DND-41 (cell line): ENCODE results near the gene NAPA.

ENCODE experiments used
- ATAC-seq: fragments of 200-7000 bp; cut with Tn5 transposase; 3 replicates; pipeline ENCODE4 v1.9.1; 2021; ENCODE audit warnings: low read depth; ENCODE audit not compliant: insufficient read depth
- DNase-seq: peaks from one replicate; pipeline ENCODE4 v3.0.0-alpha.2; 2020
- H2AFZ ChIP-seq: 2 replicates; pipeline ENCODE4 v1.6.0; 2012; ENCODE audit warnings: low read depth, low read length
- H3K27ac ChIP-seq: 2 replicates; pipeline ENCODE4 v1.5.1; 2012; ENCODE audit warnings: low read length, inconsistent platforms
- H3K27me3 ChIP-seq: fragments of 200-600 bp; sonication (generic); 2 replicates; pipeline ENCODE4 v1.6.0; 2012; ENCODE audit warnings: low read length, mild to moderate bottlenecking, inconsistent platforms; ENCODE audit not compliant: insufficient read depth, poor library complexity
- H3K36me3 ChIP-seq: 2 replicates; pipeline ENCODE4 v1.5.1; 2012; ENCODE audit warnings: low read length, inconsistent platforms; ENCODE audit not compliant: insufficient read depth
- H3K4me1 ChIP-seq: 2 replicates; pipeline ENCODE4 v1.5.1; 2012; ENCODE audit warnings: mild to moderate bottlenecking, low read length; ENCODE audit not compliant: insufficient read depth
- H3K4me2 ChIP-seq: 2 replicates; pipeline ENCODE4 v1.6.0; 2012; ENCODE audit warnings: mild to moderate bottlenecking, moderate library complexity, low read length, inconsistent platforms; ENCODE audit not compliant: insufficient read depth
- H3K4me3 ChIP-seq, 2 experiments: fragments of 200-600 bp in 1 of 2; shearing (Covaris generic) in 1 of 2; 2 replicates each; pipeline ENCODE4 v1.5.1; 2012 to 2016; ENCODE audit warnings: inconsistent platforms in 2 of 2, low read length in 2 of 2, mild to moderate bottlenecking in 2 of 2, low read depth in 1 of 2, moderate library complexity in 1 of 2
- H3K79me2 ChIP-seq: 2 replicates; pipeline ENCODE4 v1.6.0; 2012; ENCODE audit warnings: low read length, inconsistent platforms; ENCODE audit not compliant: insufficient read depth
- H3K9ac ChIP-seq: 2 replicates; pipeline ENCODE4 v1.6.0; 2012; ENCODE audit warnings: low read depth, mild to moderate bottlenecking, inconsistent platforms, low read length, moderate library complexity
- H3K9me3 ChIP-seq: 2 replicates; pipeline ENCODE4 v1.5.1; 2012; ENCODE audit warnings: low read length, moderate library complexity, mild to moderate bottlenecking, inconsistent platforms; ENCODE audit not compliant: insufficient read depth, severe bottlenecking
- H4K20me1 ChIP-seq: 2 replicates; pipeline ENCODE4 v1.6.0; 2012; ENCODE audit warnings: low read length; ENCODE audit not compliant: insufficient read depth
- EZH2 ChIP-seq: IDR thresholded peaks from 3 replicates; pipeline ENCODE4 v1.6.1; 2012; ENCODE audit warnings: borderline replicate concordance, low read depth, mild to moderate bottlenecking, moderate library complexity, low read length, inconsistent platforms; ENCODE audit not compliant: severe bottlenecking
- TF ChIP-seq, protein P1 (sequence below): IDR thresholded peaks from 2 replicates; pipeline ENCODE4 v1.5.1; 2012; ENCODE audit warnings: borderline replicate concordance, low read length, moderate library complexity, mild to moderate bottlenecking; ENCODE audit not compliant: poor library complexity, severe bottlenecking; ENCODE audit errors: extremely low read depth

Gene NAPA

DNA sequence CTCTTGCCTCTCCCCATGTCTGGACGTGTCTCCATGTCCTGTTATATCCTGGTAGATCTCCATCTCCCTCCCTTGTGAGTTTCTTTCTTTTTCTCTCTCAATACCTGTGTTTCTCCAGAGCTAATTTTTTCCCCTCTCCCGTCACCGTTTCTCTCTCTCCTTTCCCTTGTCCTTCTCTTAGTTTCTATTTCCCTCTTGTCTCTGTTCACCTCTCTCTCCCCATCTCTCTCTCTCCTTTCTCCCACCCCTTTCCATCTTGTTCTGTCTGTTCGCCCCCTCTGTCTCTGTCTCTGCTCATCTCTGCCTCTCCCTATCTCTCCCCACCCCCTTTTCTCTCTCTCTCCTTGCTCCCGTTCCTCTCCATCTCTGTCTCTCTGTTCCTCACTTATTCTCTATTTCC lies 56.2 kb downstream of the NAPA start:
- Histone ChIP-seq H3K9me3 (no peaks in the 10 kb centered on the region), H4K20me1 (peaks cover 4% of the 10 kb centered on the region), H3K9ac (no peak overlapping the region), H3K36me3 (no peaks in the 10 kb centered on the region), H3K27me3 (peaks cover 11% of the 10 kb centered on the region), H3K79me2 (no peaks in the 10 kb centered on the region), H3K4me1 (no peaks in the 10 kb centered on the region), H2AFZ (no peak overlapping the region), H3K27ac (no peak overlapping the region), H3K4me2 (no peak overlapping the region), H3K4me3 (no peak overlapping the region)
- DNase-seq (no peak), ATAC-seq (no peak)
- TF ChIP-seq, protein P1, sequence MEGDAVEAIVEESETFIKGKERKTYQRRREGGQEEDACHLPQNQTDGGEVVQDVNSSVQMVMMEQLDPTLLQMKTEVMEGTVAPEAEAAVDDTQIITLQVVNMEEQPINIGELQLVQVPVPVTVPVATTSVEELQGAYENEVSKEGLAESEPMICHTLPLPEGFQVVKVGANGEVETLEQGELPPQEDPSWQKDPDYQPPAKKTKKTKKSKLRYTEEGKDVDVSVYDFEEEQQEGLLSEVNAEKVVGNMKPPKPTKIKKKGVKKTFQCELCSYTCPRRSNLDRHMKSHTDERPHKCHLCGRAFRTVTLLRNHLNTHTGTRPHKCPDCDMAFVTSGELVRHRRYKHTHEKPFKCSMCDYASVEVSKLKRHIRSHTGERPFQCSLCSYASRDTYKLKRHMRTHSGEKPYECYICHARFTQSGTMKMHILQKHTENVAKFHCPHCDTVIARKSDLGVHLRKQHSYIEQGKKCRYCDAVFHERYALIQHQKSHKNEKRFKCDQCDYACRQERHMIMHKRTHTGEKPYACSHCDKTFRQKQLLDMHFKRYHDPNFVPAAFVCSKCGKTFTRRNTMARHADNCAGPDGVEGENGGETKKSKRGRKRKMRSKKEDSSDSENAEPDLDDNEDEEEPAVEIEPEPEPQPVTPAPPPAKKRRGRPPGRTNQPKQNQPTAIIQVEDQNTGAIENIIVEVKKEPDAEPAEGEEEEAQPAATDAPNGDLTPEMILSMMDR: no peak
- no peak for TF ChIP-seq EZH2

- Histone ChIP-seq H2AFZ (no peak overlapping the region), H3K9ac (no peak overlapping the region), H3K4me1 (no peaks in the 10 kb centered on the region), H3K4me2 (no peak overlapping the region), H3K27ac (no peak overlapping the region), H3K4me3 (no peak overlapping the region), H3K27me3 (peaks cover 11% of the 10 kb centered on the region), H3K79me2 (no peaks in the 10 kb centered on the region), H3K9me3 (no peaks in the 10 kb centered on the region), H3K36me3 (no peaks in the 10 kb centered on the region), H4K20me1 (peaks cover 5% of the 10 kb centered on the region)
- DNase-seq: no peak
- ATAC-seq: no peak
- TF ChIP-seq, protein P1: no peak
- no peak for TF ChIP-seq EZH2
Measured at GRCh38 chr19:47456721-47457474, 58.0 kb downstream of the NAPA start.

DNA sequence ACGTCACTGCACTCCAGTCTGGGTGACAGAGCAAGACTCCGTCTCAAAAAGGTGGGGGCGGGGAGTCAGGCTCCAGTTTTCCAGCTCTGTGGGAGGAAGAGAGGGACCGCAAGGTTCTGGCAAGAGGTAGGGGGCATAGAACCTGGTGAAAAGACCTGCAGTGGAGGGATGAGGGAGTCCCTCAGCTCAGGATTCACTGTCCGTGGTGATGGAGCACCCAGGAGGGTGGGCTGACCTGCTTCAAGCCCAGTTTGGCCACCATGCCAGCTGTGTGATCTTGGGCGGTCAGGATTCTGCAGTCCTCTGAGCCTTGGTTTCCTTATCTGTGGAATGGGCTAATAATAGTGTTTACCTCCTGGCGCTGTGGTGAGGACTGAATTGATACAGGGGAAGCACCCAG lies 64.4 kb downstream of the NAPA start:
- ATAC-seq (no peak), DNase-seq (no peak)
- no peak overlapping the region for H2AFZ ChIP-seq
- H3K4me3 ChIP-seq: no peak overlapping the region
- H4K20me1 ChIP-seq: peaks cover 11% of the 10 kb centered on the region; the same call in 1 of the 2 replicates
- peaks cover 10% of the 10 kb centered on the region for H3K4me1 ChIP-seq
- no peak overlapping the region for H3K9ac ChIP-seq
- no peak overlapping the region for H3K4me2 ChIP-seq
- no peaks in the 10 kb centered on the region for H3K27me3 ChIP-seq
- TF ChIP-seq EZH2: no peak
- TF ChIP-seq, protein P1: no peak
- H3K27ac ChIP-seq: no peak overlapping the region
- no peaks in the 10 kb centered on the region for H3K9me3 ChIP-seq
- no peaks in the 10 kb centered on the region for H3K36me3 ChIP-seq
- H3K79me2 ChIP-seq: no peaks in the 10 kb centered on the region
